Measurements from ENCODE around the gene DHX9.

The DHX9 gene

DNA sequence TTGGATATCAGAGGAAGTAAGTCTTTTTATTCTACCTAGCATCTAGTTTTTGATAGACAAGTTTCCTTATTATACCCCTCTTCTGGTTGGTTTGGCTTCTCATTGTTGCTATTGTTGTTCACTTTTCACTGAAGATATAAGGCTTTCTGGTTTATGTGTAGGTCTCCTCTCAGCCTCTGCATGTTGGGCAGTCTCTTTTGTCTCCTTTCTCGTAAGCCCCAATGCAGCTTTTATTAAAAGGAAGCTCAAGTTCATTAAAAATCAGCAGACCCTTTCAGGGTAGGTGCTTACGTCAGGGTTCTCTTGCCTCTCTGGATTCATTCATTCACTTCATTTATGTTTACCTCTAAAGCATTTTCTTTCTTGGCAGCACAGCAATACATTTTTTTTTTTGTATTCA lies 4.8 kb upstream of the DHX9 start:
- ChIA-PET CTCF (no interaction called here), POLR2A (ENCODE audit: low non-redundant PET) (no interaction called here)
- DNase-seq (ENCODE audit: low spot score), result no peak
- no peak for TF ChIP-seq CTCF (conservative IDR thresholded peaks at IDR 0.05; ENCODE audit: low read depth)
- no peak overlapping the region for H3K27ac ChIP-seq

- CTCF ChIA-PET, result interaction anchor here (0.7 kb wide), 1 partner anchor 1645 kb away, joined by 3 read pairs; no protein-coding TSS in a partner anchor
Measured at GRCh38 chr1:182835806-182836205, 3.3 kb upstream of the DHX9 start.

DNA sequence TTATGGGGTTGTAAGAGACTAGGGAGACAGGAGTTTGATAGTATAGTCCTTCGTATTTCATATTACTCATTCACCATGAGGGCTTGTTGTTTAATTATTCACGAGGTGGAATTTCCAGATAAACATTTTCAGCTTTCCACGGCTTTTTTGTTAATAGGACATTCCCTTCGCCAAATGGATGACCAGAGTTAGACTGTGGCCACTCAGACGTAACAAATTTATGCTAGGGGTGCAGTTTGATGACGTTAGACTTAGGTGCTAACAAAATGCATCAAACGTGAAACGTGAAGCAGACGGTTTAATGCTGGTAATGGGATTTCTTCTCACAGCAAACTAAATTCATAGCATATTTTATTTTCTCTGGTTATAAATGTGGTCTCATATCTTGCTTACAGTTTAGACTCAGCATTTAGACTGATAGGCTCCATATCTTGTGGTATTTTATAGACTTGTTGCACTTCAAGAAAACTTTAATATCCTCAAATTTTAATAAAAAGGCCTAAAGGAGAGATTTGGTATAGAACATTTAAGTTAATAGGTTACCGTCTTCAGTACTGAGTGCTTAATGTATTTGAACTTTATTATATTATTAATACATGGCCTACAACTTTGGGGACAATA lies 2.3 kb downstream of the DHX9 start:
- TF ChIP-seq CTCF (conservative IDR thresholded peaks at IDR 0.05; ENCODE audit: low read depth), result no peak
- POLR2A ChIA-PET (ENCODE audit: low non-redundant PET), result no interaction called here
- CTCF ChIA-PET, result interaction anchor here (0.8 kb wide), 1 partner anchor 308 kb away, joined by 5 read pairs; no protein-coding TSS in a partner anchor
- DNase-seq (ENCODE audit: low spot score), result peak; percentile 38
- no peak overlapping the region for H3K27ac ChIP-seq

More at GRCh38 chr1:182835806-182836205, 3.3 kb upstream of the DHX9 start:
- no peak for DNase-seq (ENCODE audit: low spot score)
- no peak for TF ChIP-seq CTCF (conservative IDR thresholded peaks at IDR 0.05; ENCODE audit: low read depth)
- POLR2A ChIA-PET (ENCODE audit: low non-redundant PET), result no interaction called here
- no peak overlapping the region for H3K27ac ChIP-seq

- POLR2A ChIA-PET (ENCODE audit: low non-redundant PET), result no interaction called here
- TF ChIP-seq CTCF (conservative IDR thresholded peaks at IDR 0.05; ENCODE audit: low read depth), result no peak
- DNase-seq (ENCODE audit: low spot score), result no peak
- CTCF ChIA-PET, result interaction anchor here (0.6 kb wide), 2 partner anchors 69 to 694 kb away, joined by 3 to 4 read pairs; no protein-coding TSS in a partner anchor
- H3K27ac ChIP-seq, result no peak overlapping the region
Measured at GRCh38 chr1:182842265-182842664, 3.1 kb downstream of the DHX9 start.

DNA sequence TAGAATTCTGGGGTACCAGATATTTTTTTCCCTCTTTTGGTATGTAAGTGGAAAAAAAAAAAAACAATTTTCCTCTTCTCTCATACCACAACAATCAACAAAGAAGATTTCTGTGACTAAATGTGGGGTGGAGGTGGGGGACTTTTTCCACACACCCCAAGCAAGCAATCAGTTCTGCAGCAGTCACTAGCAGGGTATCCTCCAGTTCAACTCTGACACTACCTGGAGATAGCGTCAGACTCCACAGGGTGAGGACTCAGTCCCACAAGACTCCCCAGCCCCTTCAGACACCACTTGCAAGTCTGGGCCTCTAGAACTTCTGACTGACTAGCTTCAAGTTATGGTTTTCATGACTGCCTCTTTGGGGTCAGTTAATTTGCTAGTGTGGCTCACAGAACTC lies 6.2 kb downstream of the DHX9 start:
- CTCF ChIA-PET, result no interaction called here
- POLR2A ChIA-PET (ENCODE audit: low non-redundant PET), result no interaction called here

DNA sequence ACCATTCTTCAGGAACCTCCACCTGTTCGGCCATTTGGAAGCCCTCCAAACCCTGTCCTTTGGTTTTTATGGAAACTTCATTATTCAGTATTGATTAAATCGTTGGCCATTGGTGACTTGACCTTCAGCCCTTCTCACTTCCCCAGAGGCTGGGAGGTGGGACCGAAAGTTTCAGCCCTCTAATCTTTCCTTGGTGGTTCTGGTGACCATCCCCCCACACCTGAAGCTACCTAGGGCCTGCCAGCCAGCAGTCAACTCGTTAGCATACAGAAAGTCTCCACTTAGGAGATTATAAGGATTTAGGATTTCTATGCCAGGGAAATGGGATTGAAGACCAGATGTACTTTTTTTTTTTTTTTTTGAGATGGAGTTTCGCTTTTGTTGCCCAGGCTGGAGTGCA lies 6.7 kb downstream of the DHX9 start:
- POLR2A ChIA-PET (ENCODE audit: low non-redundant PET), result interaction anchor here (0.5 kb wide), 1 partner anchor 167 kb away, joined by 6 read pairs; no protein-coding TSS in a partner anchor
- CTCF ChIA-PET, result interaction anchor here (0.6 kb wide), 1 partner anchor 30 kb away, joined by 3 read pairs; no protein-coding TSS in a partner anchor
- TF ChIP-seq CTCF (conservative IDR thresholded peaks at IDR 0.05; ENCODE audit: low read depth), result no peak
- no peak overlapping the region for H3K27ac ChIP-seq
- DNase-seq (ENCODE audit: low spot score), result no peak

More for the DNA sequence above, 6.2 kb downstream of the DHX9 start:
- no peak for DNase-seq (ENCODE audit: low spot score)
- no peak for TF ChIP-seq CTCF (conservative IDR thresholded peaks at IDR 0.05; ENCODE audit: low read depth)
- no peak overlapping the region for H3K27ac ChIP-seq

Data from RWPE1 (cell line).